Calu3 (cell line): ENCODE measurements around the gene FAM229A. TPM values are rescaled to one million over a fixed set of nuclear protein-coding genes. Genes with fewer than 3 reads are reported as not detected.

Experiments
- Bru-seq: library from RNA; stranded (reverse); fragments of 400-500 nt; gene quantifications from one replicate; lab custom pipeline; 2021; lab: Mats Ljungman, UMichigan
- BruChase-seq, 2 experiments: library from RNA; stranded (reverse); fragments of 400-500 nt; gene quantifications; one replicate each; lab custom pipeline; 2021; lab: Mats Ljungman, UMichigan
- BruUV-seq: library from RNA; stranded (reverse); fragments of 400-500 nt; replicated peaks from 2 replicates; lab custom pipeline; 2021; lab: Mats Ljungman, UMichigan
- CTCF ChIA-PET: fragments of 300-600 bp; sonication (Branson Sonifier 250); formaldehyde crosslinking; loops from one replicate; lab custom pipeline; 2022; ENCODE audit warnings: antibody characterized with exemption; lab: Charles Lee
- DNase-seq: peaks from one replicate; pipeline ENCODE4 v3.0.0; 2022
- H3K27ac Mint-ChIP-seq: one replicate; pipeline ENCODE4 v1.8.0; 2022; ENCODE audit warnings: mixed read lengths; ENCODE audit not compliant: unreplicated experiment
- H3K27me3 Mint-ChIP-seq: one replicate; pipeline ENCODE4 v1.8.0; 2022; ENCODE audit warnings: mixed read lengths; ENCODE audit not compliant: unreplicated experiment
- H3K36me3 Mint-ChIP-seq: one replicate; pipeline ENCODE4 v1.8.0; 2022; ENCODE audit warnings: mild to moderate bottlenecking, moderate library complexity, mixed read lengths; ENCODE audit not compliant: insufficient read depth, unreplicated experiment
- H3K4me1 Mint-ChIP-seq: one replicate; pipeline ENCODE4 v1.8.0; 2022; ENCODE audit warnings: mild to moderate bottlenecking, low read depth, mixed read lengths; ENCODE audit not compliant: unreplicated experiment
- H3K4me3 Mint-ChIP-seq: one replicate; pipeline ENCODE4 v1.8.0; 2022; ENCODE audit warnings: mild to moderate bottlenecking, low read depth, moderate library complexity, mixed read lengths; ENCODE audit not compliant: unreplicated experiment
- H3K9me3 Mint-ChIP-seq: one replicate; pipeline ENCODE4 v1.8.0; 2022; ENCODE audit warnings: low read depth, mixed read lengths; ENCODE audit not compliant: unreplicated experiment
- intact Hi-C: fragments of 100-400 bp; cut with micrococcal nuclease; formaldehyde crosslinking; loops from one replicate; pipeline ENCODE4 v1.10.0; 2022; ENCODE audit not compliant: unreplicated experiment
- long read RNA-seq: library from polyadenylated mRNA; stranded (forward); transcript quantifications from one replicate; pipeline ENCODE4 v2.0.0, GENCODE V29; 2022
- total RNA-seq: library from RNA; stranded (reverse); gene quantifications from 2 replicates; pipeline ENCODE4 v1.2.3, GENCODE V29; 2022
- TF ChIP-seq, protein P1 (sequence below): fragments of 200-600 bp; IDR thresholded peaks from one replicate; pipeline ENCODE4 v1.8.0; 2022; ENCODE audit warnings: antibody characterized with exemption; ENCODE audit not compliant: unreplicated experiment

Gene FAM229A, protein sequence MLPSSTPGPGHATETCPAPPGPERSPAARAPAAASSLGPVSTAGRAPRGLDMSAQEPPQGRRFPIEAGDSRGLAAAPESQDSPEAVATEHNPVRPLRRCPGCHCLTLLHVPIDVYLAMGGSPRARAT
- total RNA-seq (7.3 and 7.5 TPM in 2 replicates), Bru-seq, nascent RNA (percentile 35 among the genes with signal in this experiment), BruChase-seq, experiment 1, labeled RNA remaining after a 6-hour chase (percentile 61 among the genes with signal in this experiment), BruChase-seq, experiment 2, labeled RNA remaining after a 2-hour chase (percentile 48 among the genes with signal in this experiment)
- long read RNA-seq, partial matches to known transcripts, result 0 of 6 reads
- long read RNA-seq, other reads (novel, unspliced or antisense), result 1 of 6 reads

DNA sequence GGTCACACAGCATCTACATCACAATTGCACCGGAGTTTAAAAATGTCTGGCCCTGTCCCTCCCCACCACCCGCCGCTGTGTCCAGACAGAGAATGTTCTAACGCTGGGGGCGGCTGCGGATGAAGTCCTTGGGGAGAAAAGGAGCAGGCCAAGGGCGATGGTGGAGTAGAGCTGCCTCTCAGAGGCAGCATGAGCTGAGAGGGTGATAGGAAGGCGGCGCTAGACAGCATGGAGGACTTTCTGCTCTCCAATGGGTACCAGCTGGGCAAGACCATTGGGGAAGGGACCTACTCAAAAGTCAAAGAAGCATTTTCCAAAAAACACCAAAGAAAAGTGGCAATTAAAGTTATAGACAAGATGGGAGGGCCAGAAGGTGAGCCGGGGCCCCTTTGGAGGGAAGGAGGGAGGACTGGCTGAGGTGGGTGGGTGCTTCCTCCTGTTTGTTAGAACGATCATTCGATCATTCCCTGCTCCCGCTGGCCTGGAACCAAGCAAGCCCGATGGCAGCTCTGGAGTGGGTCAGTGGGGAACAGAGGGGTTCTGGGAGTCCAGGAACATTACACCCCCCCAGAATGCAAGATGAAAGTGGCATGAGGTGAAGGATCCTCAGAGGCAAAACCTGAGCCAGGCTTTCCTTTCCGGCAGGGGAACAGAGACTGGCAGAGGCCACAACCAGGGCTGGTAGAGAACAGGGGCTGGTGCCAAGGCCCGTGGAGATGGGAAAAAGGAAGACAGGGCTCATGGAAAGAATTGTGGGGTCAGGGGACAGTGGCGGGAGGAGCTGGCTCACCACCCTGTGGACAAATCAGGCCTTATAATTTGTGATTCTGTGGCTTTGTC lies at the start of gene FAM229A, which contains the start of gene TSSK3:
FAM229A (minus strand) TSS at position 12 of the 840 bp plus-strand sequence. CDS start 394 bp downstream, outside the sequence.
TSSK3 (plus strand) TSS at position 66 of the 840 bp plus-strand sequence; CDS start at position 229, 163 bp downstream.
- no peaks in the 10 kb centered on the region for H3K9me3 Mint-ChIP-seq
- H3K4me1 Mint-ChIP-seq, result peaks cover 17% of the 10 kb centered on the region
- peak within 1 kb of the TSS; percentile 61 for H3K4me3 Mint-ChIP-seq
- intact Hi-C loops, result no loop called here
- no TSS peak for BruUV-seq
- no peak for DNase-seq
- H3K36me3 Mint-ChIP-seq, result peaks cover 52% of the 10 kb centered on the region
- TF ChIP-seq, protein P1, sequence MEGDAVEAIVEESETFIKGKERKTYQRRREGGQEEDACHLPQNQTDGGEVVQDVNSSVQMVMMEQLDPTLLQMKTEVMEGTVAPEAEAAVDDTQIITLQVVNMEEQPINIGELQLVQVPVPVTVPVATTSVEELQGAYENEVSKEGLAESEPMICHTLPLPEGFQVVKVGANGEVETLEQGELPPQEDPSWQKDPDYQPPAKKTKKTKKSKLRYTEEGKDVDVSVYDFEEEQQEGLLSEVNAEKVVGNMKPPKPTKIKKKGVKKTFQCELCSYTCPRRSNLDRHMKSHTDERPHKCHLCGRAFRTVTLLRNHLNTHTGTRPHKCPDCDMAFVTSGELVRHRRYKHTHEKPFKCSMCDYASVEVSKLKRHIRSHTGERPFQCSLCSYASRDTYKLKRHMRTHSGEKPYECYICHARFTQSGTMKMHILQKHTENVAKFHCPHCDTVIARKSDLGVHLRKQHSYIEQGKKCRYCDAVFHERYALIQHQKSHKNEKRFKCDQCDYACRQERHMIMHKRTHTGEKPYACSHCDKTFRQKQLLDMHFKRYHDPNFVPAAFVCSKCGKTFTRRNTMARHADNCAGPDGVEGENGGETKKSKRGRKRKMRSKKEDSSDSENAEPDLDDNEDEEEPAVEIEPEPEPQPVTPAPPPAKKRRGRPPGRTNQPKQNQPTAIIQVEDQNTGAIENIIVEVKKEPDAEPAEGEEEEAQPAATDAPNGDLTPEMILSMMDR, result no peak
- CTCF ChIA-PET, result interaction anchor here (1.0 kb wide), 1 partner anchor 10 kb away, joined by 3 read pairs; no protein-coding TSS in a partner anchor
- no peak within 1 kb of the TSS for H3K27ac Mint-ChIP-seq
- H3K27me3 Mint-ChIP-seq, result no peaks in the 10 kb centered on the region

DNA sequence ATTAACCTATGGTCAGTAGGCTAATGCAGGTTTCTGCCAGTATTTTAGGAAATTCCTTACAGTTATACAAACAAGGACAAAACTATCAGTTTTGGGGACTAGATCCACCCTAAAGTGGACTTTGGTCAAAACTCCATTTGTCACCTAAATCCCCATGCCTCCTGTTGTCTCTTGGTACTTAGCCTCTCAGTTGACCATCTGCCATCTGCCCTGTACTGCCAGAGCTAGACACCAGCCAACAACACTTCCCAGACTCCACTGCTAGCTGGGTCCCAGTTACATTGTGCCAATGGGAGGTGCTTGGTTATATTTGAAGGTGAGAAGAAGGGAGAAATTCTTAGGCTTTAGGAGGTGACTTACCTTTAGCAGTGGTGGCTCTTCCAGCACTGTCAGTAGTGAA lies 49.0 kb upstream of the FAM229A start:
- Mint-ChIP-seq H3K36me3 (peaks cover 6% of the 10 kb centered on the region), H3K9me3 (peaks cover 3% of the 10 kb centered on the region), H3K4me3 (no peak overlapping the region), H3K4me1 (peaks cover 24% of the 10 kb centered on the region), H3K27me3 (peaks cover 17% of the 10 kb centered on the region), H3K27ac (no peak overlapping the region)
- intact Hi-C loops, result loop anchor here (5.0 kb wide), 1 partner anchor 194 kb away; no protein-coding TSS in a partner anchor
- CTCF ChIA-PET, result no interaction called here
- BruUV-seq, result no TSS peak
- TF ChIP-seq, protein P1, result no peak
- DNase-seq, result no peak

DNA sequence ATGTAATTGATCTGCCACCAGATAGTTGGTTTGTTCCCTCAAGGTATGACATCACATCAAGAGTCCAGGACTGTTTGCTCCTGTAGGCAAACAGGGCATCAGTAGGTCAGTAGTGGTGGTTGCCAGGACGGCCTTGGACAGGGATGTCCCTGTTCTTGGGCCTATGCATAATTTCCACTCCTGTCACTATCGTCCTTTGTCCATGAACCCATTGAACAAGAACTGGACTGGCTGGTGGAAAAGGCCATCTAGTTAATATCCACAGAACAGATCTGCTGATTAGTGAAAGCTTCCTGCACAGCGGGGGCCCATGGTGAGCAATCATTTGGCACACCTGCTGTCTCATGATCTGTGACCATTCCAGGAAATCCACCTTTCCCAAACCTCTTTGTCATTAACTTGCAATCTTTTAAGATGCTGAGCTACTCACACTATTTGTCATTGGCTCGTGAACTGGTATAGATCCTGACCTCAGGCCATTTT lies 44.4 kb upstream of the FAM229A start:
- CTCF ChIA-PET, result interaction anchor here (0.6 to 1.8 kb wide), 3 partner anchors 12 to 147 kb away, joined by 3 to 7 read pairs (median 5); partner anchors contain the start of gene BSDC1
- no peak overlapping the region for H3K27ac Mint-ChIP-seq
- peak; percentile 39 for DNase-seq
- intact Hi-C loops, result loop anchor here (10.0 kb wide), 1 partner anchor 468 kb away; the partner anchor contains the start of gene FNDC5
- TF ChIP-seq, protein P1, result no peak
- BruUV-seq, result no TSS peak
- H3K4me1 Mint-ChIP-seq, result peaks cover 17% of the 10 kb centered on the region
- H3K27me3 Mint-ChIP-seq, result no peaks in the 10 kb centered on the region
- no peaks in the 10 kb centered on the region for H3K36me3 Mint-ChIP-seq
- no peak overlapping the region for H3K4me3 Mint-ChIP-seq
- H3K9me3 Mint-ChIP-seq, result no peaks in the 10 kb centered on the region
